Fibroblast of skin of scalp (primary cell): ENCODE measurements around the gene SPRED2.
A peak's percentile ranks its signal among the peaks of the same experiment; 100 is the strongest.

Experiments
- DNase-seq: peaks from one replicate; pipeline ENCODE4 v3.0.0-alpha.2; 2013

SPRED2 gene

DNA sequence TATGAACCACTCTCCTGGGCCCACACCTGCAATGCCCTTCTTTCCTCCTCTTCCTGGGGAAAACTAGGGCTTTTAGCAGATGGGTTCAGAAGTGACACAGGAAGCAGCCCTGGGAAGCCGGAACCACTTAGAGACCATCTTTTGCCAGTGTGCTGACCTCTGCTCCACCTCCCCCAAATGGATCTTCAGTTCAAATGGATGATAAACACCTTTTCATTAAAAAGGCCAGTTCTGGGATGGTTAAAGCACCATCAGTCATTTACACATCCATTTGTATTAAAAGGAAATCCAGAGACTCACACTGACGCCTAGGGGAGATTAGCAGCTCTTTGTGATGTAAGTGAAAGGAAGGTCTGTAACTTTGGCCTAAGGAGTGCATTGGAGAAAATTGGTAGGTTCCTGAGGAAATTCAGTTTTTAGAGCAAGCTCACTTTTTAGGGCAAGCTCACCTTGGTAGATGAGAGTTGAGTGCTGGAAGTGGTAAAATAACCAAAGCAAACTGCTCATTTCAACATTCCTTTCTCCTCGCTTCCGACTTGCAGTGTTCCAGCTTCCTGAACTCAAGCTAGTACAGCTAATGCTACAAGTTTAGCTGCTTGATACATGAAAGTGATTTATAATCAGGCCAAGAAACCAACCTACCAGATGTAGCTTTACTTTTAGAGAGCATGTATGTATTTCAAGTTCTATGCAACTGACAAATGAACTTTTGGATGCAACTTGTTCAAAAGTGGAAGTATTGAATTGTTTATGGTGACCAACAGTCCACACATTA lies 157.1 kb downstream of the SPRED2 start:
- no peak for DNase-seq

- DNase-seq = no peak
Observed at GRCh38 chr2:65273344-65273743, 159.1 kb downstream of the SPRED2 start.

GRCh38 chr2:65268957-65269356 lies 163.4 kb downstream of the SPRED2 start:
- no peak for DNase-seq

GRCh38 chr2:65267008-65267407 lies 165.4 kb downstream of the SPRED2 start:
- DNase-seq = no peak

DNA sequence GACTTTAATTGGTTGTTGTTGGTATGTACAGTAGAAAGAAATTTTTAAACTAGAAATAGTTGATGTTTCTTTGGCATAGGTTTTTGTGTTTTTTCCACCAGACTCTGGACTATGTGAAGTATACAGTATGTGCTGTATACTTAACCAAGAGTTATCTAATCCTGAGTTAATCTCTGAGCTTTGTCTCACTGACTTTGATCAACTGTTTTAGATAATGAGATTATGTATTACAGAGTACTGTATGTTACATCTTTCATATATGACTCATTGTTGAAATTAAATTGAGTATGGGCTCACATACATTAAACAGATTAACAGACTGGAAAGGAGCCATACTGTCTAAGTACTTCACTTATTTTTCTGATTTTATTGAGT lies 166.7 kb downstream of the SPRED2 start:
- no peak for DNase-seq

- peak; percentile 81 for DNase-seq
Observed at GRCh38 chr2:65264821-65265670, 167.4 kb downstream of the SPRED2 start.

DNA sequence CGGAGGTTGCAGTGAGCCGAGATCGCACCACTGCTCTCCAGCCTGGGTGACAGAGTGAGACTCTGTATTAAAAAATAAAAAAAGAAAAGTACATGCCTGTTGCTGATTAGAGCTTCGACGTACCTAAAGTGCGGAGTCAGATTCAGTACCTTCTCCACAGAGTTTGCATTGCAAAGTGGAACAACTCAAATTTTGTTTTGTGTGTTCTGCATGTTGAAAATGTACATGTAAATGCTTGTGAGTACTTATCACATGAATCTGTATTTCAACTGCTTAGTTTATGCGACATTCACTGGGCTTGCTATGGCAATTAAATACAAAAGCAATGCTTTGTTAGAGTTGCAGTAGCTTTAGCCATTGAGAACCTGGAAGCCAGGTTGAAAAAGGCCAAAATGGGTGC lies 168.4 kb downstream of the SPRED2 start:
- DNase-seq = no peak

- DNase-seq = no peak
Observed at GRCh38 chr2:65263262-65263661, 169.1 kb downstream of the SPRED2 start.

- DNase-seq = peak; percentile 31
Observed at GRCh38 chr2:65261676-65262075, 170.7 kb downstream of the SPRED2 start.
